ENCODE data around the gene RGPD8. TPM values are rescaled to one million over a fixed set of nuclear protein-coding genes. Genes with fewer than 3 reads are reported as not detected.

RGPD8 gene
- total and polyA plus RNA-seq, 2 of the 13 experiments (the other 11 are each of a cell fraction or from before 2014, with no cell fraction given): 2.3 to 12.8 TPM

DNA sequence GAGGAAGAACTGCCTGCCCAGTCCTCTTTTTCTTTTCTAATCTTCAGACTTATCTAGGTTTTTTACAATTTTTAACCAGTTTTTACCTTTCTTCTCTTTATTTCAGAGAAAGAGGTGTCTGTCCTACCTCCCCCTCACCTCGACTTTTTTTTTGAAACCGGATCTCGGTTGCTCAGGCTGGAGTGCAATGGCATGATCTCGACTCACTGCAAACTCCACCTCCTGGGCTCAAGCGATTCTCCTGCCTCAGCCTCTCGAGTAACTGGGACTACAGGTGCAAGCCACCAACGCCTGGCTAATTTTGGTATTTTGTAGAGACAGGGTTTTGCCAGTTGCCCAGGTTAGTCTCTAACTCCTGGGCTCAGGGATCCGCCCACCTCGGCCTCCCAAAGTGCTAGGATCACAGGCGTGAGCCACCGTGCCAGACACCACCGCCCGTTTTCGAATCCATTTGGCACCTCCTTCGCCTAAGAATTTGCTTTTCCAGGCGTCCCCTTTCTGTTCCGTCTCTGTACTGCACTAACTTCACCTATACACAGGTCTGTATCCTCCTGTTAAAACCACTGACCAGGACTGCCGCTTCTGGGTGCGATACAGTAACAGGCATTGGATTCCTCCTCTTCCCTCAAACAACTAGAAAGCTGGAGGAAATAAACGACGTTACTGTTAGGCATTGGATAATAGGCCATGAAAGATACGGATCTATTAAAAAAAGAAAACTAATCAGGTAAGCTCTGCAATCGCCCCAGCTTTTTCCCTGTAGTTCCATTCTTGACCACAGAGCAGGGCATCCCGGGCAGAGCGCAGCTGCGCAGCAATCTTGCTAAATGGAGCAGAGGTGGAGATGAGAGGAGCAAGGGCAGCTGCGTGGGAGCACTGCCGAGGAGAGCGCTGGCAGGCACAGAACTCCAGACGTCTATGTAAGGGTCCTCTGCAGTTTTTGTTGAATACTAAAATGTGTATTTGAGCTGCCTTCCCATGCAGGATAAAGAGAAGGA is 88.1 kb downstream of the RGPD8 start (continued):
- TF ChIP-seq, protein P1, sequence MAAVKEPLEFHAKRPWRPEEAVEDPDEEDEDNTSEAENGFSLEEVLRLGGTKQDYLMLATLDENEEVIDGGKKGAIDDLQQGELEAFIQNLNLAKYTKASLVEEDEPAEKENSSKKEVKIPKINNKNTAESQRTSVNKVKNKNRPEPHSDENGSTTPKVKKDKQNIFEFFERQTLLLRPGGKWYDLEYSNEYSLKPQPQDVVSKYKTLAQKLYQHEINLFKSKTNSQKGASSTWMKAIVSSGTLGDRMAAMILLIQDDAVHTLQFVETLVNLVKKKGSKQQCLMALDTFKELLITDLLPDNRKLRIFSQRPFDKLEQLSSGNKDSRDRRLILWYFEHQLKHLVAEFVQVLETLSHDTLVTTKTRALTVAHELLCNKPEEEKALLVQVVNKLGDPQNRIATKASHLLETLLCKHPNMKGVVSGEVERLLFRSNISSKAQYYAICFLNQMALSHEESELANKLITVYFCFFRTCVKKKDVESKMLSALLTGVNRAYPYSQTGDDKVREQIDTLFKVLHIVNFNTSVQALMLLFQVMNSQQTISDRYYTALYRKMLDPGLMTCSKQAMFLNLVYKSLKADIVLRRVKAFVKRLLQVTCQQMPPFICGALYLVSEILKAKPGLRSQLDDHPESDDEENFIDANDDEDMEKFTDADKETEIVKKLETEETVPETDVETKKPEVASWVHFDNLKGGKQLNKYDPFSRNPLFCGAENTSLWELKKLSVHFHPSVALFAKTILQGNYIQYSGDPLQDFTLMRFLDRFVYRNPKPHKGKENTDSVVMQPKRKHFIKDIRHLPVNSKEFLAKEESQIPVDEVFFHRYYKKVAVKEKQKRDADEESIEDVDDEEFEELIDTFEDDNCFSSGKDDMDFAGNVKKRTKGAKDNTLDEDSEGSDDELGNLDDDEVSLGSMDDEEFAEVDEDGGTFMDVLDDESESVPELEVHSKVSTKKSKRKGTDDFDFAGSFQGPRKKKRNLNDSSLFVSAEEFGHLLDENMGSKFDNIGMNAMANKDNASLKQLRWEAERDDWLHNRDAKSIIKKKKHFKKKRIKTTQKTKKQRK (IDR thresholded peaks at IDR 0.05; ENCODE audit: low read length): no peak
- TF ChIP-seq ZMYM3 (CRISPR knock-in tag; IDR thresholded peaks at IDR 0.05): peak; percentile 56; the same call in 1 of the 2 replicates
- TF ChIP-seq ZBTB7A (CRISPR knock-in tag; IDR thresholded peaks at IDR 0.05): no peak
- TF ChIP-seq ZNF335 (CRISPR knock-in tag; IDR thresholded peaks at IDR 0.05): no peak
- TF ChIP-seq, protein P2, sequence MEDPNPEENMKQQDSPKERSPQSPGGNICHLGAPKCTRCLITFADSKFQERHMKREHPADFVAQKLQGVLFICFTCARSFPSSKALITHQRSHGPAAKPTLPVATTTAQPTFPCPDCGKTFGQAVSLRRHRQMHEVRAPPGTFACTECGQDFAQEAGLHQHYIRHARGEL (CRISPR knock-in tag; IDR thresholded peaks at IDR 0.05): 0 out of 2 replicates have a peak, but pooled peaks have one; percentile 68
- peak; percentile 98 for TF ChIP-seq ZNF263 (CRISPR knock-in tag; IDR thresholded peaks at IDR 0.05)
- no peak for TF ChIP-seq ZSCAN31 (CRISPR knock-in tag; IDR thresholded peaks at IDR 0.05; ENCODE audit: low read depth)
- no peak for TF ChIP-seq SP5 (CRISPR knock-in tag; IDR thresholded peaks at IDR 0.05; ENCODE audit: borderline replicate concordance, low read depth)

All from HepG2 (cell line).